Panc1 (cell line): ENCODE measurements around the gene SLF1. TPM values are rescaled to one million over a fixed set of nuclear protein-coding genes. Genes with fewer than 3 reads are reported as not detected.

ENCODE experiments used
- ATAC-seq: fragments of 200-7000 bp; cut with Tn5 transposase; 2 replicates; pipeline ENCODE4 v1.9.1; 2020; ENCODE audit warnings: mild to moderate bottlenecking, moderate library complexity
- BruUV-seq: library from RNA; stranded (reverse); fragments of 400-500 nt; replicated peaks from 2 replicates; lab custom pipeline; 2021; lab: Mats Ljungman, UMichigan
- CTCF ChIA-PET: fragments of 300-600 bp; sonication (Branson Sonifier 250); formaldehyde crosslinking; loops from one replicate; lab custom pipeline; 2022; ENCODE audit warnings: antibody characterized with exemption; lab: Charles Lee
- POLR2A ChIA-PET: fragments of 300-600 bp; sonication (Branson Sonifier 250); formaldehyde crosslinking; loops from one replicate; lab custom pipeline; 2022; ENCODE audit warnings: antibody characterized with exemption; lab: Charles Lee
- DNase-seq: peaks from one replicate; pipeline ENCODE4 v3.0.0-alpha.2; 2010; ENCODE audit warnings: low read depth, low spot score
- H3K27ac ChIP-seq: 2 replicates; pipeline ENCODE4 v1.5.1; 2011; ENCODE audit warnings: mild to moderate bottlenecking, low read length, inconsistent platforms
- H3K27me3 ChIP-seq: fragments of 200-500 bp; sonication (Bioruptor generic); 2 replicates; pipeline ENCODE4 v1.6.0; 2014; ENCODE audit warnings: low read length, inconsistent platforms; ENCODE audit not compliant: control insufficient read depth, insufficient read depth
- H3K36me3 ChIP-seq: fragments of 200-500 bp; sonication (Bioruptor generic); 2 replicates; pipeline ENCODE4 v1.5.1; 2014; ENCODE audit warnings: inconsistent platforms, mild to moderate bottlenecking, low read length, moderate library complexity; ENCODE audit not compliant: control insufficient read depth, insufficient read depth
- H3K4me1 ChIP-seq: 2 replicates; pipeline ENCODE4 v1.5.1; 2011; ENCODE audit warnings: inconsistent platforms, mild to moderate bottlenecking, low read length, moderate library complexity; ENCODE audit not compliant: control insufficient read depth, insufficient read depth
- H3K4me3 ChIP-seq, 2 experiments: 2 replicates each; pipeline ENCODE4 v1.5.1; 2011 to 2012; ENCODE audit warnings: low read depth in 2 of 2, low read length in 2 of 2, mild to moderate bottlenecking in 2 of 2, inconsistent platforms in 1 of 2, moderate library complexity in 1 of 2
- H3K9me3 ChIP-seq: fragments of 200-500 bp; sonication (Bioruptor generic); 2 replicates; pipeline ENCODE4 v1.5.1; 2014; ENCODE audit warnings: low read depth, mild to moderate bottlenecking, inconsistent platforms, low read length, moderate library complexity; ENCODE audit not compliant: control insufficient read depth, insufficient read depth
- POLR2AphosphoS5 ChIP-seq: IDR thresholded peaks from 2 replicates; pipeline ENCODE4 v1.6.1; 2012; ENCODE audit warnings: mild to moderate bottlenecking, low read depth, low read length, moderate library complexity
- SIN3A ChIP-seq: IDR thresholded peaks from 2 replicates; pipeline ENCODE4 v1.6.1; 2012; ENCODE audit warnings: low read depth, mild to moderate bottlenecking, low read length, moderate library complexity, borderline replicate concordance; ENCODE audit not compliant: insufficient read depth
- TCF7L2 ChIP-seq: IDR thresholded peaks from 2 replicates; pipeline ENCODE4 v1.6.1; 2011; ENCODE audit warnings: mild to moderate bottlenecking, low read depth, low read length, inconsistent platforms
- in situ Hi-C: cut with HindIII; loops from 2 replicates; pipeline ENCODE4 v1.10.0; 2016; ENCODE audit warnings: low sequenced_read_pairs, low pct_unique_long_range_greater_than_20kb
- intact Hi-C: fragments of 100-400 bp; cut with micrococcal nuclease; formaldehyde crosslinking; loops from one replicate; pipeline ENCODE4 v1.10.0; 2022; ENCODE audit not compliant: unreplicated experiment
- total RNA-seq: library from RNA; stranded (reverse); gene quantifications from one replicate; pipeline ENCODE4 v1.2.1, GENCODE V29; 2021; ENCODE audit not compliant: unreplicated experiment
- TF ChIP-seq, protein P1 (sequence below), 2 experiments: IDR thresholded peaks; 2 replicates each; pipeline ENCODE4 v1.6.1; 2011 to 2012; ENCODE audit warnings: low read depth in 2 of 2, control low read depth in 1 of 2, low read length in 1 of 2, mild to moderate bottlenecking in 1 of 2, moderate library complexity in 1 of 2; ENCODE audit not compliant: insufficient read depth in 1 of 2
- TF ChIP-seq, protein P2 (sequence below): fragments of 450-650 bp; IDR thresholded peaks from 2 replicates; pipeline ENCODE4 v1.5.1; 2017; ENCODE audit warnings: mild to moderate bottlenecking

The SLF1 gene
- total RNA-seq, 1 experiment from 2014 or later, result 9.7 TPM

DNA sequence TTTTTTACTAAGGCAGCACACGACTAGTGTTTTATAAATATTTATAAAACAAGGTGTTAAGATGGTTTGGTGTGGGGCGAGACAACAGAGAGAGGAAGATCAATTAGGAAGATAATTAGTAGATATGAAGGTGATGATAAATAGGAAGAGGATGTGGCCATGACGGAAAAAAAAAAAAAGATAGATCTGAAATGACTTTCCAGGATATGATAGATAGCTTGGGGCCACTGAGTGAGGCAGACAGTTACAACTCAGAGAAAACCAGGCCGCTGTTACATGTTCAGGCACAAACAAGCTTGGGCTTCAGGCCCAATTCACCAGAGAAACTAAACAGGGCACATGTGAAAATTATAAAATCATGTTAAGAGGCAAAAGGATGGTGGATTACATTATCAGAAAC lies 43.3 kb upstream of the SLF1 start:
- no TSS peak for BruUV-seq
- no peak overlapping the region for H3K4me3 ChIP-seq
- H3K36me3 ChIP-seq, result no peaks in the 10 kb centered on the region
- CTCF ChIA-PET, result no interaction called here
- DNase-seq (no peak), ATAC-seq (no peak)
- no peak for TF ChIP-seq TCF7L2
- TF ChIP-seq POLR2AphosphoS5, result no peak
- no peak for TF ChIP-seq SIN3A
- TF ChIP-seq, protein P1, sequence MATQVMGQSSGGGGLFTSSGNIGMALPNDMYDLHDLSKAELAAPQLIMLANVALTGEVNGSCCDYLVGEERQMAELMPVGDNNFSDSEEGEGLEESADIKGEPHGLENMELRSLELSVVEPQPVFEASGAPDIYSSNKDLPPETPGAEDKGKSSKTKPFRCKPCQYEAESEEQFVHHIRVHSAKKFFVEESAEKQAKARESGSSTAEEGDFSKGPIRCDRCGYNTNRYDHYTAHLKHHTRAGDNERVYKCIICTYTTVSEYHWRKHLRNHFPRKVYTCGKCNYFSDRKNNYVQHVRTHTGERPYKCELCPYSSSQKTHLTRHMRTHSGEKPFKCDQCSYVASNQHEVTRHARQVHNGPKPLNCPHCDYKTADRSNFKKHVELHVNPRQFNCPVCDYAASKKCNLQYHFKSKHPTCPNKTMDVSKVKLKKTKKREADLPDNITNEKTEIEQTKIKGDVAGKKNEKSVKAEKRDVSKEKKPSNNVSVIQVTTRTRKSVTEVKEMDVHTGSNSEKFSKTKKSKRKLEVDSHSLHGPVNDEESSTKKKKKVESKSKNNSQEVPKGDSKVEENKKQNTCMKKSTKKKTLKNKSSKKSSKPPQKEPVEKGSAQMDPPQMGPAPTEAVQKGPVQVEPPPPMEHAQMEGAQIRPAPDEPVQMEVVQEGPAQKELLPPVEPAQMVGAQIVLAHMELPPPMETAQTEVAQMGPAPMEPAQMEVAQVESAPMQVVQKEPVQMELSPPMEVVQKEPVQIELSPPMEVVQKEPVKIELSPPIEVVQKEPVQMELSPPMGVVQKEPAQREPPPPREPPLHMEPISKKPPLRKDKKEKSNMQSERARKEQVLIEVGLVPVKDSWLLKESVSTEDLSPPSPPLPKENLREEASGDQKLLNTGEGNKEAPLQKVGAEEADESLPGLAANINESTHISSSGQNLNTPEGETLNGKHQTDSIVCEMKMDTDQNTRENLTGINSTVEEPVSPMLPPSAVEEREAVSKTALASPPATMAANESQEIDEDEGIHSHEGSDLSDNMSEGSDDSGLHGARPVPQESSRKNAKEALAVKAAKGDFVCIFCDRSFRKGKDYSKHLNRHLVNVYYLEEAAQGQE (IDR thresholded peaks at IDR 0.05; ENCODE audit: insufficient read depth in 1 of 2, low read depth in 2 of 2, low read length in 1 of 2), result no peak
- TF ChIP-seq, protein P2, sequence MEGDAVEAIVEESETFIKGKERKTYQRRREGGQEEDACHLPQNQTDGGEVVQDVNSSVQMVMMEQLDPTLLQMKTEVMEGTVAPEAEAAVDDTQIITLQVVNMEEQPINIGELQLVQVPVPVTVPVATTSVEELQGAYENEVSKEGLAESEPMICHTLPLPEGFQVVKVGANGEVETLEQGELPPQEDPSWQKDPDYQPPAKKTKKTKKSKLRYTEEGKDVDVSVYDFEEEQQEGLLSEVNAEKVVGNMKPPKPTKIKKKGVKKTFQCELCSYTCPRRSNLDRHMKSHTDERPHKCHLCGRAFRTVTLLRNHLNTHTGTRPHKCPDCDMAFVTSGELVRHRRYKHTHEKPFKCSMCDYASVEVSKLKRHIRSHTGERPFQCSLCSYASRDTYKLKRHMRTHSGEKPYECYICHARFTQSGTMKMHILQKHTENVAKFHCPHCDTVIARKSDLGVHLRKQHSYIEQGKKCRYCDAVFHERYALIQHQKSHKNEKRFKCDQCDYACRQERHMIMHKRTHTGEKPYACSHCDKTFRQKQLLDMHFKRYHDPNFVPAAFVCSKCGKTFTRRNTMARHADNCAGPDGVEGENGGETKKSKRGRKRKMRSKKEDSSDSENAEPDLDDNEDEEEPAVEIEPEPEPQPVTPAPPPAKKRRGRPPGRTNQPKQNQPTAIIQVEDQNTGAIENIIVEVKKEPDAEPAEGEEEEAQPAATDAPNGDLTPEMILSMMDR, result no peak
- intact Hi-C loops (no loop called here), in situ Hi-C loops (no loop called here)
- POLR2A ChIA-PET, result no interaction called here
- no peak overlapping the region for H3K27ac ChIP-seq
- no peaks in the 10 kb centered on the region for H3K4me1 ChIP-seq
- no peaks in the 10 kb centered on the region for H3K9me3 ChIP-seq
- no peaks in the 10 kb centered on the region for H3K27me3 ChIP-seq

DNA sequence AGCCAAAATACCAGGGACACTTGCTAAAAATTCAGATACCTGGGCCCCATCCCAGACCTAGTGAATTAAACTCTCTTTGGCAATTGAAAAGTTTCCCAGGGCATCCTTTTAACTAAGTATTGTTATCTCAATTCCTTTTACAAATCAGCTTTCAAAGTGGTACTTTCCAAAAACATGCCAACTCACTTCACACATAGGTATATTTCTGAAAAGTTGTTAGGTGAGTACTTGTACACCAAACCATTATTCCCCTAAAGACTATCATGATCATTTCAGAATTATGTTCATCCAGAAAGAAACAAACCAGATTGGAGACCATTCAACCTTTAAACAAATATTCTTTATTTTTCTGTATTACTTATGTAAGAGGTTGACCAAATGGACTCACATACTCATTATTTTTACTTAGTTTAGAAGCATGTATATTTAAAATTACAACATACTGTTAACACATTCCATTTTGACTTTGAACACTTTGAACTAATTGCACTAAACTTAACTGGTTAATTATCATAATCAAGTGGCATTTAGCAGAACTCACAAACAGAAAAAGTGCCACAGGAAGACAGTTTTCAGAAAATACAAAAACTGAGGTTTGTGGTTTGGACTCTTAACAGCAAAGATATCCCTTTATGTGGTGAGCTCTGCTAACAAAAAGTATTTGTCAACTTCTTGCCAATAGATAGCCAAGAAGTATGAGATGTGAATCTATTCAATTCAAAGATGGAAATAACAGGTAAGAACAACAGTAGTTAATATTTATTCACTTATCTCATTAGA lies 40.8 kb upstream of the SLF1 start:
- ATAC-seq (no peak), DNase-seq (no peak)
- TF ChIP-seq TCF7L2, result no peak
- TF ChIP-seq, protein P2, result no peak
- no peak for TF ChIP-seq POLR2AphosphoS5
- TF ChIP-seq, protein P1 (IDR thresholded peaks at IDR 0.05; ENCODE audit: insufficient read depth in 1 of 2, low read depth in 2 of 2, low read length in 1 of 2), result no peak
- Histone ChIP-seq H3K36me3 (no peaks in the 10 kb centered on the region), H3K4me3 (no peak overlapping the region), H3K9me3 (no peaks in the 10 kb centered on the region), H3K27me3 (no peaks in the 10 kb centered on the region), H3K27ac (no peak overlapping the region), H3K4me1 (no peaks in the 10 kb centered on the region)
- BruUV-seq, result no TSS peak
- POLR2A ChIA-PET, result no interaction called here
- CTCF ChIA-PET, result no interaction called here
- intact Hi-C loops, result no loop called here
- in situ Hi-C loops, result no loop called here
